ENCODE data around the gene PTTG1.

PTTG1 gene

DNA sequence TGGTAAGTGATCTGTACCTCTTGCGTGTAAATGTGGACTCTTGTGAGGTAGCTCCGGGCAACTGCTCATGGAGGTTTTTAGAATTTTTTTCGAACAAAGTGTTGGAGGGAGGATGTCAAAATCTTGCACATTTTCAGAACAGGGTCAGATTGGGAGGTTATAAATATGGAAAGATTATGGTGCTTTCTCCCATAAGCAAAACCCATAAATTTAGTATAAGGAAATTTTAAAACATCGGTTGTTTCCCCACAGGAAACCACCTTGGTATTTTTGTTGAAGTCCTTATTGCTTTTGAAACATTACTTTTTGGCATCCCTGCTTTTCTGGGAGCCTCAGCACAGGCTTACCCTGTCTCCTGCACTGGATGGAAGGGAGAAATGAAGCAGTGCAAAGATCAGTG lies 33.9 kb downstream of the PTTG1 start:
- no peak for DNase-seq (ENCODE audit: low spot score)

DNA sequence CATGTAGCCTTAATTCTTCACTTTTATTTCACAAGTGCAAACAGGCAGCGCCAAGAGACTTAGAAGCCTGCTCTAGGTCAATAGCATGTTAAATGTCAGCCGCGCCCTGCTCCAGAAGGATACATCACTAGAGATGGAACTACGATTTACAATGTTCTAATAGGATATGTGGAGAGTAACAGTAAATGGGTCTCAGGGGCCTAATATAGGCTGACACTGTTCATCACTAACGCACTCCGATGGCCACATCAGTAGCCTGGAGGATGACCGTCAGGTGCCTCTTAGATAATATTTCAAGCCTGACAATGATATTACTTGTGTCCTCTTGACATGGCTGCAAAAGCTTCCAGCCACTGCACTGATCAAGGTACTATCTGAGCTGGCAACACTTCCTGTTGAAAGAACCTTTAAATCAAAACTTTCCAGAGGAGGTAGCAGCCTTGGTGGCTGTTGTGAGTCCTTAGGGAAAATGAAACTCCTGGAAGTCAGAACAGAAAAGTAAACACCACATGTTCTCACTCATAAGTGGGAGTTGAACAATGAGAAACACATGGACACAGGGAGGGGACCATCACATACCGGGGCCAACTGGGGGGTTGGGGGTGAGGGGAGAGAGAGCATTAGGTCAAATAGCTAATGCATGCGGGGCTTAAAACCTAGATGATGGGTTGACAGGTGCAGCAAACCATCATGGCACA lies 35.0 kb downstream of the PTTG1 start:
- no peak for DNase-seq (ENCODE audit: low spot score)

DNA sequence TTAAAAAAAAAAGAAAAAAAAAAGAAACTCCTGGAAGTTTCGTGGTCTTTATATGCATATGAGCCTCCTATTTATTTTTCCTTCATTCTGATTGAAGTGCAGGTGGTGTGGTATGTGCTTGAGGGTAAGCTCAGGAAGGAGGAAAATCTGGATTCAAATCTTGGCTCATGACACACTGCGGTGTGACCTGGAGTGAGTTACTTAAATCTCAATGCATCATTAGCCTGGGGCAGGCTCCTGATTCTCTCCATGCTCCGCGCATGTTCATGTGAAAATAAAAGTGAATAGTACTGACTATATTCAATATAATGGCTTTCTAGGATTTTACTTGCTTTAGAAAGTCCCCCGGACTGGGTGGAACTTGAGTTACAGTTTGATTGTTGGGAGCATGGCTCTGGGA lies 35.6 kb downstream of the PTTG1 start:
- no peak for DNase-seq (ENCODE audit: low spot score)

DNA sequence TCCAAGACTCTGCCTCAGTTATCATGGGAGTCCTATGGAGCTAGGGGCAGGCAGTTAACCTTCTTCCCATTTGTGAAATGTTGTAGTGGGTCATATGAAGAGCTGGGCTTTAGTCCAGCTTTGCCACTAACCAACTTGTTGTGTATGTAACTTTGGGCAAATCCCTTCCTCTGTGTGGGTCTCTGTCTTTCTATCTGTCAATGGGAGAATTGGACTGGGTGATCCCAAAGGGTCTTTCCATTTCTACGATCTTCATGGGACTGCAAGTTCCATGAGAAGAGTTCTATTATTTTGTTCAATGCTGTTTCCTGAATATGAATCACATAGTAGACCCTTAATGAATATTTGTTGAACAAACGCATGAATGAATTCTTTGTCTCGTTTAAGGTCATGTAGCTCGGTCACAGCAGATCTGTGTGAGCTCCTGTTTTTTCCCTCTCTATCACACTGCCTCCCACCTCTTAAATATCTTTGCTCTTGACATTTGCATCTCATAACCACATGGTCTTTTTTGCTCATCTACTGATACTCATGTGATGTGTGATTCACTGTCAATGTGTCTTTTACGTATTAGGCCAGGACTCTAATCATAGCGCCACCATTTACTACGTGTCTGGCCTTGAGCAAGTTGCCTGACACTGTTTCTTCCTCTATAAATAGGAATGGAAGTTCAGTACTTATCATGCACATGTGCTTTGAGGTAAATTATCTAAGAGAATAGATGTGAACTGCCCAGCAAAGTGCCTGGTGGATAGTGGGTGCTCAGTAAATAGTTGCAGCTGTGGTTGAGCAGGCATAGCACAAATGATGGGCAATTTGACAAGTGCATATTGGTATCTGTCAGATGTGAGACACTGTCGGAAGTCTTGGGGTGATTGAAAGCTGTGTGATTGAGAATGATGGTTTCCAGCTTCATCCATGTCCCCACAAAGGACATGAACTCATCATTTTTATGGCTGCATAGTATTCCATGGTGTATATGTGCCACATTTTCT lies 37.4 kb downstream of the PTTG1 start:
- no peak for DNase-seq (ENCODE audit: low spot score)

DNA sequence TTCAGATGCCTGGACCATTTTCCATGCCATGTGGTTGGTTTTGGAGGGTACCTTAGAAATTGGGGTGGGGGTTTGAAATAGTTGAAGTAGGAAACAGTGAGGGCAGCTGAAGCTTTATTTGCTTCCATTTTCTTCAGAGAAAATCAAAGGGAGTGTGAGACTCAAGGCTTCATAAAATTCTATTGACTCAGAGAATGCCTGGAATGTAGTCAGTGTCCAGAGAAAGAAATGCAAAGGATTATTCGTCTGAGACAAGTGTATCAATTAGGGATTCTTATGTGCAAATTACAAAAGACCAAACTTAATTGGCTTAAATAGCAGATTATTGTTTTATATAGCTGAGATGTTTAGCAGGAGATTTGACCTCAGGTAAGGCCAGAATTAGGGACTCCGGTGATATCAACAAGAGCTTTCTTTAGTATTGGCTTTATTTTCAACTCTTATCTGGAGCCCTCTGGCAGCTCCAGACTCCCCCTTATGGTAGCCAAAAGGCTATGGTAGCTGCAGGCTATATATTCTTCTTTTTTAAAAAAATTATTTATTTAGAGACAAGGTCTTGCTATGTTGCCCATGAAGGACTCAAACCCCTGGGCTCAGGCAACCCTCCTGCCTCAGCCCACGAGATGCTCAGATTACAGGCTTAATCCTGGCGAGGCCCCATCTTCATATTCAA lies 38.9 kb downstream of the PTTG1 start:
- no peak for DNase-seq (ENCODE audit: low spot score)

DNA sequence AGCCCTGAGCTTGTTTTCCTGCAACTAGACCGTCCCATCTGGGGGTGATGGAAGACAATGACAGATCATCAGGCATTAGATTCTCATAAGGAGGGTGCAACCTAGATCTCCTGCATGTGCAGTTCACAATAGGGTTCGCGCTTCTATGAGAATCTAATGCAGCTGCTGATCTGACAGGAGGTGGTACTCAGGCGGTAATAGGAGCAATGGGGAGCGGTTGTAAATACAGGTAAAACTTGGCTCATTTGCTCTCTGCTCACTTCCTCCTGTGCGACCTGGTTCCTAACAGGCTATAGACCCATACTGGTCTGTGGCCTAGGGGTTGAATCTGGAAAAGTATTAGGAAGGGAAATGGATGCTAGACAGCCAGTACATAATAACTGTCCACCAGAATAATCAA lies 39.7 kb downstream of the PTTG1 start:
- DNase-seq (ENCODE audit: low spot score): no peak

DNA sequence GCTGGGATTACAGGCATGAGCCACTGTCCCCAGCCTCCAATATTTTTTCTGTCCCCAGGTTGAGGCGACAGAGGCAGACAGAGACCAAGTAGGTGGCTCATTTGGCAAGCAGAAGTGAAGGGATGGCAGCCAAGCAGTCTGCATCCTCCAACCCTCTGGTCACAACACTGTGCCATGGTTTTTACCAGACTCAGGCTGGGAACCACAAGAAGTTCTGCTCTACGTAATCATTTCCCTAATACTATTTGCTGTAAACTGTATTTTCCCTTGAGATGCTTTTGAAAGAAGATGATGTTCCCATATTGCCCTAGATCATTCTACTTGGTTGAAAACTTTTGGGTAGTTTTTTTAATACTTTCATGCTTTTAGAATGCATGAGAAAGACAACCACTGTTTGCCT lies 40.5 kb downstream of the PTTG1 start:
- DNase-seq (ENCODE audit: low spot score): no peak

DNA sequence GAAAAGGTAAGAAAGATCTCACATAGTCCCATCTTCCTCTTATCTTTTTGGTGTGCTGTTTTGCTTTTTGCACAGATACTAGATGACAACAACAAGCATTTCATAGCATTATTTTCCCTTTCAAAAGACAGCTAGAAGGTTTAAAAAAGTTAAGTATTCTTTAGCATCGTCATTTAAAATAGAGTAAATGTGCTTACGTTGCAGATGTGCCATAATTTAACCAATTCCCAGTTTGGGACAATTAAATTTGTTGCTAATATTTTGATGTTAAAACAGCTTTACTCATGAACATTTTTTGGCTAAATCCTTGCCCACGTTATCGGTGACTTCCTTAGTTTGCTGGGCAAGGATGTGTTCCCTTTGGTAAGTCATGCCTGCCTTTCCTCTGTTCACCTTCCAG lies 41.6 kb downstream of the PTTG1 start:
- DNase-seq (ENCODE audit: low spot score): no peak

DNA sequence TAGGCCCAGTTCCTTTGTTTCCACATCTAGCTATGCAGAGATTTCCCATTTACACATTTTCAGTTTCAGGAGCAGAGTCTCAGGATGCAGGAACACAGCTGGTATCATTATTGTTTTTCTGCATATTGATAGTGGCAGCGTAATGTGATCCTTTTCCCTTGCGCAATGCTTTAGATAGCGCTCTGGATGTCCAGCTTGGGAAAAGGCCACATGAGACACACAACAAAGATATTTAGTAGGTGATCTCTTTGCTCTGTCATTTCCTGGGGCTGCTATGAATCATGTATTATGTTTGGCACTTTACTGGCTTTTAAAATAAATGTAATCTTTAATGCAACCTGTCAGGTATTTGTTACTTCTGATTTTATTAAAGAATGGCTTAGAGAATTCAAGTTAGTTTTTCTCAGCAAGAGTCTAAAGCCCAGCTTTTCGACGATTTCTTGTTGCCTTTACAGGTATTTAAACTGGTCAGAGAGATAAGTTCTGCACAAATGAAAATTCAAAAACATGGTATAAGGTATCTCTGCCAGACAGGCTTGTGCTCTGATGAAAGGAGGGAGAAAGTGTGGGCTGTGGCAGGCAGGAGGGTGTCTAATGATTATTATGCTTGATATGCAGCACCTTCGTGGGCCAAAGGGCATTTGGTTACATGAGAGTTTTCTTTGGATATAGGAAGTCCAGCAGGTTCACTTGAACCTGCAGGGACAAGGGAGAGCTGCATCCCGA lies 42.2 kb downstream of the PTTG1 start:
- DNase-seq (ENCODE audit: low spot score): no peak

DNA sequence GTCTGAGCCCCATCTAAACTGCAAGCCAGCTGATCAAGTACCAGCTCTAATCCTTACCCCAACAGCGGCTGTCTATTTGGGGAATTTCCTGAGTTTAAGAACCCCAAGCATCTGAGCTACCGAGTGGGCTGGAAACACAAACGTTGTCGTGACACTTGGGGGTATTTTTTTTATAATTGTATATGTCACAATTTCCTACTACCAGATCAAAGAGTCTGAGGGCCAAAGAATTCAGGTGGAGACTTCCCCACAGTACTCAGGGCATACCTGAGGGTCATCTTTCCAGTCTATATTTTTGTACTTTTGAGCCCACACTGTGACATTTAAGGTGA lies 42.8 kb downstream of the PTTG1 start:
- DNase-seq (ENCODE audit: low spot score): no peak

DNA sequence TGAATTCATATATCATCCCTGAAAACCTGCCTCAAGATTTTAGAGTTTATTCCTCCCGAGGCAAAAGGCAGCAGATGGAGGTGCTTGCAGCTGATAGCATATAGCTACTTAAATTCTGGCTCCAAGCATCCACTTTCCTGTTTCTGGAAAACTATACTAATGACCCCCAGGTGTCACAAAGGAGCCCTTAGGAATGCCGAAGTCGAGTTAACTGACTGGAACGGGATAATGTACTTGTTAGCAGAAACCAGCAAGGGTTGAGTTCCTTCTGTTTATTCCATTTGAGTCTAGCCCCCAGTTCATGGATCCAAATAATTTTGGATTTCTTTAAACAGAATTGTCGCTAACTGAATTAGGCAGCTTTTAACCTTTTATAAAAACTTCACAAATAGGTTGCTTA lies 44.5 kb downstream of the PTTG1 start:
- DNase-seq (ENCODE audit: low spot score): no peak

DNA sequence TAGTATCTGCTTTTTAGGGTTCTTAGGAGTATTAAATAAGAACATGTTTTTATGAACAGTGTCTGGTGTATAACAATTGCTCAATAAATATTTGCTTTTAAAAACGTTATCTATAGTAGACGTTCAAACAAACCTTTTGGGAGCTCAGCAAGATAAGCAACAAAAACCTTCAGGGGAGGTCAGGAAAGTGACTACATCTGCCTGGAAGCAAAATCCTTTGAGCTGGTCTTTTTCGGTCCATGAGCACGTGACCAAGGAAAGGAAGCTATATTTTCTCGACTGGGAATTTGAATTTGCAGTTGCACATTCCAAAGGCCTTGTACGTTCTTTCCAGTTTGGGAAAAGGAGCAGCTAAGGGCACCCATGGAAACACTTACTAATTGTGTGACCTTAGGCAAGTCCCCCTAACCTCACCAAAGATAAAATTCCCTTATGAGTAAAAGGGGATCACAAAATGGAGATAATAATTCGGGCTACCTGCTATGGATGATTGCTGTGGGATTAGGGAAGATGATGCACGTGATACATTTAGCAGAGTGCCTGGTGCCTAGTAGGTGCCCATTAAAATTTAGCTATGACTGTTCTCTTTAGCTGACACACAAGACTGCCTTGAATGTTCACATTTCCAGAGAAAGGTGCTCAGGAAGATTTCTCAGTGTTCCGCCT lies 45.4 kb downstream of the PTTG1 start:
- no peak for DNase-seq (ENCODE audit: low spot score)

DNA sequence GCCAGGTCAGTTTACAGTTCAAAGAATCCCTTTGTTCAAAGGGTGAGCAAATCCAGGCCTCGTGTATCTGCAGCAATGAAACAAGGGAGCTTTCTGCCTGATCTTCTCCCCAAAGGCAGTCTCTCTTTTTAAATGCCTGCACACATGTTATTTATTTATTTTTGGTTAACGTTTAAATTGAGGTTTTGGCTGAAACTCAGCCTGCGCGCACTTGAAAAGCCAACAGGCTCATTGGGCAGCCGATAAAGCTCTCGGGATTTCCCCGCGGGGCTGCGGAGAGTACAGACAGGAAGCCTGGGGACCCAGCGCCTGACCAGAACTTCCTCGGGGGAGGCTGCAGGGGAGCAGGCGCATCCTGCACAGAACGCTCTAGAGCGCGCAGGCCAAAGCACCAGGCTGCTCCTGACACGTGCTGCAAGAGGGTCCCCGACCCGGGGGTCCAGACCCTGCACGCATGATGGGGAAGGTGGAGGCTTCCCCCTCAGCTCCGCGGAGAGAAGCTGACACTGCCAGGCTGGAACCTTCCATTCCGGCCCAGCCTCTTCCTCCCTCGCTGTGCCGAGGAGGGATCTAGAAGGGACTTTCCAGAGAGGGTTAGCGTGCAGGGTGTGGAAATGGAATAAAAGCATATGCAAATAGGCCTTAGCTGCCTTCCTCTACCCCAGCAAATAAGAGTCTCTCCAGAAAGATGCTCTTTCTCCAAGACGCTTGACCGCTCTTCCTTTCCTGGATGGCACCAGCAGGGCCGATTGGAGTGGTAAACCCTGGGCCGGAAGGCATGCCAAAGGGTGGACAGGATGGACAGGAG lies 46.1 kb downstream of the PTTG1 start:
- DNase-seq (ENCODE audit: low spot score): peak; percentile 83

DNA sequence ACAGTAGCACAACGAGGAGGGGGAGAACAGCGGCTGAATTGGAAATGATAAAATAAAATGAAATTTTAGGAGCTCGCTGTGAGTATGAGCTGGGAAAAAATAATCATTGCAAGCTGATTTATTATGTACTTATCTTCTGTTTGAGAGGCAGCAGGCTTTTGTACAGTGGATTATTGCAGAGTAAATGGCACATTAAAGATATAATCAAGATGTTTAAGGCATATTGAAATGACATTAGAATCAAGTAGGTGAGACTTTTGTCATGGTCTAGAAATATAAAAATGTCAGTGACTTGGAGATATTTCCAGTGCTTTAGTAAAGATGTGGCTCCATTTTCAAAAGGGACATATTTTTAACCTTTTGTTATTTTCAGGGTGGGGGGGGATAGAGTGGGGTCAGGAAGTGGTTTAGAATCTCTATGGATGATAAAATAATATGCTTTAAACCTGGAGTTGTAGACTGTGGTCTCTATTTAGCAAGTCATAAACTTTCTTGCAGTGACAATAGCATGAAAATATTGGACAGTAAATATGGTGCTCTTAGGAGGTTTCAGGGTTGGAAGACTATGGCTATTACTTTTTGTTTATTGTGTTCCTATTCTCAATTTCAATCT lies 46.8 kb downstream of the PTTG1 start:
- no peak for DNase-seq (ENCODE audit: low spot score)

DNA sequence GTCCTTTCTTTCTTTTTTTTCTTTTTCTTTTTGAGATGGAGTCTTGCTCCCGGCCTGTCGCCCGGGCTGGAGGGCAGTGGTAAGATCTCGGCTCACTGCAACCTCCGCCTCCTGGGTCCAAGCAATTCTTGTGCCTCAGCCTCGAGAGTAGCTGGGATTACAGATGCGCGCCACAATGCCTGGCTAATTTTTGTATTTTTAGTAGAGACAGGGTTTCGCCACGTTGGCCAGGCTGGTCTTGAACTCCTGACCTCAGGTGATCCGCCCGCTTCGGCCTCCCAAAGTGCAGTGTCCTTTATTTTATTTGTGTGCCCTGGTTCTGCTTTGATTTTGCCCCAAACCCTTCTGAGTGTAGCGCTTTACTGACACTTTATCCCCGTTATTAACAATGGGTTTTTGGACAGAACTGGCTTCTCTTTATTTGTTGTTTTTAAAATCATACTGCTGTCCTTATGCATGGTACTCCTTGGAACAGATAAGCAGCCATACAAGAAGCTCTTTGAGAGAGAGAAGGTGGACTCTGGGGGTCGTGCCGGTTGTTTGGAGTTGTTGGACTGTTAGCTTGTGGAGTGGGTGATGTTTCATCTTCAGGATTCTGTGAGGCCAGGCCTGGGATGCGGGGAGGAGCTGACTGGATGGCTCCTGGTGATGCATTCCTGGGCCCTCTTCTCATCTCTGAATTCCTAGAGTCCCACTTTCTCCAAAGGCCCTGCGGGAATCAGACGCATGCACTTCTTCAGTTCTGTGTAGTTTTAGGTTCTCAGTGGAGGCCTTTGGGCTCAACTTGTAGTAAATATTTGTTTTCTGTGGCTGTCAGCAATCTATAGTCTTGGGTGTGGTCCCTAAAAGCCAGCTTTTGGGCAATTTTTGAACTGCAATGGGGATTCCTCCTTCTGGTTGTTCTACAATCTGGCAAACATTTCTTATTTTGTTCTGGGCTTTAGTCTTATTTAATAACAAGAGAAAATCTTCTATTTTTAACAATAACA lies 47.8 kb downstream of the PTTG1 start:
- DNase-seq (ENCODE audit: low spot score): no peak

DNA sequence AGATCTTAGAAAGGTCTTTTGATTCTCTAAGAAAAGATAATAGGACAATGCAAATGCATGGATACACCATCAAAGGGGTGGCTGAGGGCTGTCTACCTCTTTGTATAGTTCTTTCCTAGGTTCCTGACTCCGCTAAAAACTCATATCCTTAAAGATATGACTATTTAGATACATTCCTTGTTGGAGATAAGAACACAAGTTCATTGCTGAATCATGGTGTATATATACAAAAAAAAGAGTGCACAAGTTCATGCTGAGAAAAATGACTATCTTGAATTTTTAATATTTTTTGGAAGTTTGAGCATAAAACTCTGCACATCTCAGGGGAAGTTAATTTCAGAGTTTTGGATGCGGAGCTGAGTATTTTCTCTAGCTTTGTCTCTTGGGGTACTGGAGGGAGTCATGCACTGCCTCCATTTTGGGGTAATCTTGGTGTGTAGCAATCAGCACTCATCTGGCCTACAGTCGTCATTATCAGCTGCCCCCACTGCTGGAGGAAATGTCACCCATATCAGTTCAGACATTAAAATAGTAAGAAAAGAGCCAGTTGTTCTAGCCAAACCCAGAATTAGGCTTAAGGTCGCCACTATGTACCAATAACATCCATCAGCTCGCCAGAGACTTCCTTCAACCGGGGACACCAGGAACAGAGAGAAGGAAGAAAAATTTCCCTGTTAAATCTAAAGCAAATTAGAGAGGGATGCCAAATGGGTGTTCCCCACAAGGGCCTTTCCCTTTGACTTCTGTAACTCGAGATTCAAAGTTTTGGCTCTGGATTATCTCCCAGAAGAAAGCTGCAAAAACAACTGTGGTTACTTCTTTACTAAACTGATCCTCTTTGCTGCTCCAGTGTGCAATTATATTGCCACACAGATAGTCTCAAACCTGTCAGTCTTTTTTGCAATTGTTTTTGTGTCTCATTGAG lies 49.0 kb downstream of the PTTG1 start:
- DNase-seq (ENCODE audit: low spot score): no peak

DNA sequence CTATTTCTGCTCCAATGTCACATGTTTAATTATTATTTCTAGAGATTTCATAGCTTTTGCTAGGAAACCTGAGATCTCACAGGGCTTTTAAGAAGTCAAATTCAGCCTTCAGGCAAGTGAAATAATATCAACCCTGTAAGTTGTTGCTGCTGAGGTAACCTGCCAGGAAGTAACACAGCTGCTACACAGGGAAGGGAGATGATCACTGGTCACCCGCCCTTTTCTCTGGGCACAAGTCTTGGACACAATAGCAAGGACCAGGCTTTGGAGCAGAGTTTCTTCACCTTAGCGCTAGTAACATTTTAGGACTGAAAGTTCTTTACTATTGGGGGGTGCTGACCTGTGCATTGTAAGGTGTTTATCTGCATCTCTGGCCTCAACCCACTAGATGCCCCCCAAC lies 50.1 kb downstream of the PTTG1 start:
- DNase-seq (ENCODE audit: low spot score): peak; percentile 24

DNA sequence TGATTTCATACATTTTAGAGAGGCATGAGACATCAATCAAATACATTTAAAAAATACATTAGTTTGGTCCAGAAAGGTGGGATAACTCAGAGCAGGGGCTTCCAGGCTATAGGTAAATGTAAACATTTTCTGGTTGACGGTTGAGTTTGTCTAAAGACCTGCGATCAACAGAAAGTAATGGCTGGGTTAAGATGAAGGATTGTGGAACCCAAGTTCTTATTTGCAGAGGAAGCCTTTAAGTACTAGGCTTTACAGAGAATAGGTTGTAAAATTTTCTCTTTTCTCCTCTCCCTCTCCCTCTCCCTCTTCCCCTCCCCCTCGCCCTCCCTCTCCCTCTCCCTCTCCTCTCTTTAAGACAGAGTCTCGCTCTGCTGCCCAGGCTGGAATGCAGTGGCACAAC lies 50.8 kb downstream of the PTTG1 start:
- DNase-seq (ENCODE audit: low spot score): no peak
